AG04450 (cell line): ENCODE results near the gene ASB18. TPM values are rescaled to one million over a fixed set of nuclear protein-coding genes. Genes with fewer than 3 reads are reported as not detected.

Source experiments
- CTCF ChIA-PET: fragments of 300-600, 350-600 bp; formaldehyde crosslinking; extraction: SDS; loops from one replicate; lab custom pipeline; 2022; ENCODE audit warnings: antibody characterized with exemption, inconsistent platforms; lab: Charles Lee
- POLR2A ChIA-PET: fragments of 350-600 bp; formaldehyde crosslinking; extraction: SDS; loops from one replicate; lab custom pipeline; 2021; ENCODE audit warnings: antibody characterized with exemption, inconsistent platforms; lab: Yijun Ruan, JAX
- DNase-seq: peaks from one replicate; pipeline ENCODE4 v3.0.0-alpha.2; 2011; ENCODE audit warnings: low read depth, low spot score
- H3K27ac ChIP-seq: one replicate; pipeline ENCODE4 v1.5.1; 2012; ENCODE audit warnings: low read depth, low read length, control low read depth
- H3K27me3 ChIP-seq: one replicate; pipeline ENCODE4 v1.6.0; 2012; ENCODE audit warnings: low read length; ENCODE audit not compliant: control insufficient read depth, insufficient read depth
- H3K4me3 ChIP-seq: 2 replicates; pipeline ENCODE4 v1.5.1; 2011; ENCODE audit warnings: mild to moderate bottlenecking, low read depth, low read length, control low read depth
- H3K9me3 ChIP-seq: 2 replicates; pipeline ENCODE4 v1.5.1; 2012; ENCODE audit warnings: low read length; ENCODE audit not compliant: control insufficient read depth, insufficient read depth
- CTCF ChIP-seq: IDR thresholded peaks from 2 replicates; pipeline ENCODE4 v1.5.1; 2011; ENCODE audit warnings: low read depth, low read length, control low read depth, inconsistent platforms
- polyA plus RNA-seq: library from polyadenylated mRNA; depleted of rRNA; stranded (reverse); fragments of >200 nt; gene quantifications from 2 replicates; pipeline ENCODE4 v1.2.3, GENCODE V29; 2011

ASB18 gene
- polyA plus RNA-seq, 1 experiment: not detected

GRCh38 chr2:236244256-236244655 lies 19.9 kb downstream of the ASB18 start:
- no peak overlapping the region for H3K4me3 ChIP-seq
- H3K9me3 ChIP-seq: no peaks in the 10 kb centered on the region
- ChIA-PET POLR2A (no interaction called here), CTCF (no interaction called here)
- no peak for TF ChIP-seq CTCF
- no peak overlapping the region for H3K27ac ChIP-seq
- H3K27me3 ChIP-seq: peaks cover 6% of the 10 kb centered on the region
- no peak for DNase-seq

GRCh38 chr2:236242057-236242495 lies 22.1 kb downstream of the ASB18 start:
- CTCF ChIA-PET: no interaction called here
- H3K27ac ChIP-seq: no peak overlapping the region
- no peaks in the 10 kb centered on the region for H3K9me3 ChIP-seq
- no peak for TF ChIP-seq CTCF
- H3K4me3 ChIP-seq: no peak overlapping the region
- POLR2A ChIA-PET: no interaction called here
- DNase-seq: no peak
- H3K27me3 ChIP-seq: peaks cover 20% of the 10 kb centered on the region

- H3K27ac ChIP-seq: no peak overlapping the region
- no peak for TF ChIP-seq CTCF
- ChIA-PET CTCF (no interaction called here), POLR2A (no interaction called here)
- H3K27me3 ChIP-seq: peaks cover 27% of the 10 kb centered on the region
- DNase-seq: no peak
- no peaks in the 10 kb centered on the region for H3K9me3 ChIP-seq
- no peak overlapping the region for H3K4me3 ChIP-seq
Measured at GRCh38 chr2:236241181-236242056, 22.8 kb downstream of the ASB18 start.

- CTCF ChIA-PET: no interaction called here
- no peak for DNase-seq
- no peak for TF ChIP-seq CTCF
- Histone ChIP-seq H3K4me3 (no peak overlapping the region), H3K27ac (no peak overlapping the region), H3K27me3 (peaks cover 36% of the 10 kb centered on the region), H3K9me3 (no peaks in the 10 kb centered on the region)
- POLR2A ChIA-PET: interaction anchor here (0.6 kb wide), 1 partner anchor 77 kb away, joined by 3 read pairs; no protein-coding TSS in a partner anchor
Measured at GRCh38 chr2:236240228-236240990, 23.8 kb downstream of the ASB18 start.
